ENCODE measurements around the gene REXO1.

Gene REXO1

DNA sequence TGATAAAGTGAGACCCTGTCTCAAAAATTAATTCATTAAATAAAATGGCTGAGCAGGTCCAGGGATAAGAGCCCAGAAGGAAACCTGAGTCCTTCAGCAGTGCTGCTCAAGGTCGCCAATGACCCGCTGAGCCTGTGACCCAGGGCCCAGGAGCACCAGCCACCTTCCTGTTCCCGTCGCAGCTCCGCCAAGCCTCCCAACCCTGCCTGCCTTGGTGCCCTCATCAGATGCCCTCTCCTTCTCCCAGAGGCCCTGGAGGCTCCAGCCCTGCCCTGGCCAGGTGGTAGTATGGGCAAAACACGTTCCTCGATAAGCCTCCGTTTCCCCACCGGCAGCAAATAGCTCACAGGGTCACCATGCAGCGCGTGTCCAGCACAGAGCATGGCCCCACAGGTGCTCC is 2.6 kb downstream of the REXO1 start:
- no peak for DNase-seq

DNA sequence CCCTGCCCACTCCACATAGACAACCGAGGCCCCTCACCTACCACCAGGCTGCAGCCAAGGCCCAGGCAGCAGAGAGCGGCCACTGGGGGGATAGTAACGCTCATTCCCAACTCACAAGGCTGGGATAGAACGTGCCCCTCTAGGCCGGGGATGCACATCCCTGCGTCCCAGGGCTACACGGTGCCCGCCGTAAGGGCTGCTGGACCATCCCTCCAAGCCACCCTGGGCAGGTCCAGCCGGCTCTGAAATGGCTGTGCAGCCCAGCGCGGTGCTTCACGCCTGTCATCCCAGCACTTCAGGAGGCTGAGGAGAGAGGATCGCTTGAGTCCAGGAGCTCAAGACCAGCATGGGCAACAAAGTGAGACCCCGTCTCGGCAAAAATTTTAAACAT is 3.2 kb downstream of the REXO1 start:
- no peak for DNase-seq

DNA sequence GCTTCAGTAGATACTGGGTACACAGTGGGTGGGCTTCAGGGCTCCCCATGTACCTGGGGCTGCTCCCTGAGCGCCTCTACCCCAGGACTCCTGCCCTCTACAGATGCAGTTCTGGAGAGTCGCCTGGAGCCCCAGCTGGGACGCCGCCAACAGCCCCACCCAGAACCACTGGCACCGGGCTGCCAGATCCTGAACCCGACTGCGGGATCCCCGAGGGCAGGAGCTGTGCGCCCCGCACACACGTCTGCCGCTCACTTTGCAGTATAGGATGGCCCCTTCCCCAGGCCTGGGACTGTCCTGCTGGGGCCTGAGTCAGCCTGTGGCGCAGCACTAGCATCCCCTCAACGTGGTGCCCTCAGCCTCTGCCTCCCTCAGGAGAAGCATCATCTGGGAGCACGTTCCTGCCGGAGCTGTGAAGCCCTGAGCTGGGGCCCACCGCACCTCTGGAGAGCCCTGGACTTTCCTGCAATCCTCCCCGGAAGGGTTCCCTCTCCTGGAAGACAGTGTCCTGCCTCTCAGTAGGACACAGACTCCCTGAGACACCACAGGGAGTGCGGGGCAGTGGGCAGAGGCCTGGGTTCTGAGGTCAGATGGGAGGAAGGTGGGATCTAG is 3.7 kb downstream of the REXO1 start:
- no peak for DNase-seq

DNA sequence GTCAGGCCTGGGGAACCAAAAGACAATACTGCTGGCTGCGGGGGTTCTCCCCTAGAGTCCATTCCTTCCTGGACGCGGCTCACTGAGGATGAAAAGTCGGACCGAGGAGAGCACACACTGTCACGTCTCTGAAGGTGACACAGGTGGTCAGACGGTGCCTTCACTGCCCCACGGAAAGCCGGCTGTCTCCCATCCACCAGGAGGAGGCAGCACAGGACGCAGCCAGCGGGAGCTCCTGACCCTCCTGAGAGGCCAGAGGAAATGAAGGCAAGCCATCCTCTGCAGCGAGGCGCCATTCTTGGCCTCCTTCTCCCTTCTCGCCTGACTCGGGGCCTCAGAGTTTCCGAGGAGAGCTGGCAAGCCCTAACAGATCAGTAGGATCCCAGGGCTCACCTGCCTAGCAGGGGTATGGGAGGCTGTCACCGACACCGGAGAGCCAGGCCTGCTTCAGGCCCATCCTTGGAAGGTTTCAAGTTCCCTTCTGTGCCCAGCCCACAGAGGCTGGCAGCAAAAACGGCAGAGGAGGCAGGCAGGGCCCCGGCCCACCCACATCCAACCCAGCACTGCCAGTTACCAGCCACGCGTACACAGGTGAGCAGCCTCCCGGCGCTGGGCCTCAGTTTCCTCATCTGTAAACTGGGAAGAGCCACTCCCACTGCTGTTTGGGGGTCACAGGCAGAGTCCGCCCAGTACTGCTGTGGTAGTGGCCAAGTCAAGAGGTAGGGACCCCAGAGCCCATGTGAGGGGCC is 4.5 kb downstream of the REXO1 start:
- DNase-seq: no peak

DNA sequence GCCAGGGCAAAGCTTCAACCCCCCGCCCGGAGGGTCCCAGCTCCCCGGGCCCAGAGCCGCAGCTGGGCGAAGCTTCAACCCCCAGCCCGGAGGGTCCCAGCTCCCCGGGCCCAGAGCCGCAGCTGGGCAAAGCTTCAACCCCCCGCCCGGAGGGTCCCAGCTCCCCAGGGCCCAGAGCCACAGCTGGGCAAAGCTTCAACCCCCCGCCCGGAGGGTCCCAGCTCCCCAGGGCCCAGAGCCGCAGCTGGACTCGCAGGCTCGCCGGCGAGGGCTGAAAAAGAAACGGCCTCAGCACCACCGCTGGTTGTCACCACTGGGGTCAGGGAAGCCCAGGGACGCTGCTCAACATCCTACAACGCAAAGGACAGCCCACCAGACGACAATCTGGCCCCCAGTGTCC is 5.2 kb downstream of the REXO1 start:
- DNase-seq: no peak

DNA sequence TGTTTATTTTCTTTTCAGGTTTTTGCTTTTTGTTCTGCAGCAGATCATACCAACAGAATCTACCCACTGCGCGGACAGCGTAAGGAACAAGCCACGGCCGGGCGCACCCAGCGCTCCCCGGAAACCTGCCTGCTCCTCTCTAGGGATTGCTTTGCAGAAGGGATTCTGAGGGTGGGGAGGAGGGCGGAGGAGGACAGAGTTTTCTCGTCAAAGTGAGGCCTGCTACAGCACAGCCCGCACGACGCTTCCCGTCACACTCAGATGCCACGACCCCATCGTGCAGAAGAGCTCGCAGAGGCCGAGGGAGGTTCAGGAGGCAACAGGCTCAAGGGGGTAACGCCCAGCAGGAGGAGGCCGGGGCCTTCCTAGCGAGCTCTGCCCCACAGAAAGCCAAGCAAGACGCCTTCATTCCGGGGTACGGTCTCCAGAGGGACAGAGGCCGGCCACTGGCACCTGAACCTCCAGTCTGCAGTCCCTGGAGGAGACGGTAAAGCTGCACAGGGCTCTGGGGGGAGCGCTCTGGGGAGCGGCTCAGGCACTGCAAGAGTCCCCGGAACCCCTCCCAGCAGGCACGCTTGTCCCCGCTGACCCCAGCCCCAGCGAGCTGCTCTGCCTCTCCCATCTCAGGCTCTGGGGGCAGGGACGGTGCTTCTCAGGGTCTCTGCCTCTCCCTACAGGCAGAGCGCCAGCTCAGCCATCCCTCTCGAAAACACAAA is 6.9 kb downstream of the REXO1 start:
- no peak for DNase-seq

DNA sequence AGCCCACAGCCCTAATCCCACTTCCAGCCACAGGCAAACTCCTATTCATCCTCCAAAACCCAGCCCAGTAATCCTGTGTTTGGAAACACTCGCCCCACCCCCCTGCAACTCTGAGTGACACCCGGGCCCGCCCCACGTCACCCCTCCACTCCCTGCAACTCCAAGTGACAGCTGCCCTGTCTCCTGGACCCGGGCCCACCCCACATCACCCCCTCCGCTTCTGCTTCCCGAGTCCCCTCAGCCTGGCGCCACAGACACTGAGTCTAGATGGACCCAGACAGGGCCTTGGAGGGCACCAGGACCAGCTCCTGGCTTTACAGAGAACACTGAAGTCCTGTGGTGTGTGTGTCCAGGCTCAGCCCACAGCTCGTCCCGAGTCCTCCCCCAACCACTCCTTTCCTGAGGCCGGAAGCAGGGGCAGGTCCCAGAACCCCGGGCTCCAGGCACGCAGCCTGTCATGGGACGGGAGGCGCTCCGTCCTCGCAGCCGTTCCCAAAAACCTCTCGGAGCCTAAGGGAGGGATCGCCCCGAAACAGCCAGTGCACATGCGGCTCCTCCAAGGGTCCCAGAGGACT is 7.7 kb downstream of the REXO1 start:
- DNase-seq: no peak

DNA sequence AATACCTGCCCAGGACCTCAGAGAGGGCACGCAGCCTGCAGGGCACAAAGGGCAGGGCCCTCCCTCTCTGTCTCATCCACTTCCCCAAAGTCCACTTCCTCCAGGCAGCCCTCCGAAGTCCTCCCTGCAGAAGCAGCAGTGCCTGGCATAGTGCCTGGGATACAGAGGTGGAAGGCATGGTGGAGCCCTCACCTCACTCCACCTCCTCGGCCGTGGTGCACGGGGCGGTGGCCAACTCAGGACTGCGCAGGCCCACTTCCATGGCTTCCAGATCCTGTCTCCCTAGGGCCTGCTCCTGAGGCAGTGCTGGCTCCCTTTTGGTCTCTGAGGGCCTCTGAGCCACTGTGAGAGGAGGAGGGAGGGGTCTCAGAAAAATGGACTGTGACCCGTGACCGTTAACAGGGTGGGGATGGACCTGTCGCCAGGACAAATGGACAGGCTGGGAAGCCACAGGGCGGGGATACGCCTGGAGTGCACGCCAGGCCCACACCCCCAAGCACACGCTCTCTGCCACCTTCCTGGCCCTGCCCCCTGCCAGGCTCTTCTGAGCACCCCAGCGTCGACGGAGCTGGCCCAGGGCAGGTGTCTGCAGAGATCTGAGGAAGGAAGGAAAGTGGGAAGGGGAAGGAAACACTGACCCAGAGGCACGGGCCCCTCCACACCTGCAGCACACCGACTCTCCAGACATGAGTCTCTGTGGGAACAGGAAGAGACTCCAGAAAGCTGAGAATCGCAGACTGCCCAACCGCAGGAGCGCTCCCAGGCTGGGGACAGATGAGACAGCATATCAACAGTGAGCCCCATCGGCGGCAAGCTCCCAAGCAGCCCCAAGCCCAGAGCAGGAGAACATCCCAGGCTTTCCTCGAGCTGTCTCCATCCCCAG is 8.4 kb downstream of the REXO1 start:
- DNase-seq: no peak

DNA sequence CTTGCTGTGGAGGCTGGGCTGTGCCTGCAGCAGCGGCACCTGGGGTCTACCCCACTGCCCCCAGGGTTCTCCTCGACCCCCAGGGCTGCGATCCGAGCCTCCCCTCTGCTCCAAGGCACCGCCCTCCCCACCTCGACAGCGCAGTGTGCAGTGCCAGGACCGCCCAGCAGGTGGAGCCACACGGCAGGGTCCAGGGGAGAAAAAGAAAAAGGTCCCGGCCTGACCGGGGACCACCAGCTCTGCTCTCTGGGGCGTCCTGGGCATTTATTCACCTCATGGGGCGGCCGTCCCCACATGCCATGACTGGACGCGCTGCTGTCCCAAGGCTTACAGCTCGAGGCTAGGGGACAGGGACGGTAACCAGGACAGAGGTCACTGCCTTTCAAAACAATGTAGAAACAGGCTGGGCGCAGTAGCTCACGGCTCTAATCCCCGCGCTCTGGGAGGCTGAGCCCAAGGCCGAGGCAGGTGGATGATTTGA is 10.6 kb downstream of the REXO1 start:
- no peak for DNase-seq

DNA sequence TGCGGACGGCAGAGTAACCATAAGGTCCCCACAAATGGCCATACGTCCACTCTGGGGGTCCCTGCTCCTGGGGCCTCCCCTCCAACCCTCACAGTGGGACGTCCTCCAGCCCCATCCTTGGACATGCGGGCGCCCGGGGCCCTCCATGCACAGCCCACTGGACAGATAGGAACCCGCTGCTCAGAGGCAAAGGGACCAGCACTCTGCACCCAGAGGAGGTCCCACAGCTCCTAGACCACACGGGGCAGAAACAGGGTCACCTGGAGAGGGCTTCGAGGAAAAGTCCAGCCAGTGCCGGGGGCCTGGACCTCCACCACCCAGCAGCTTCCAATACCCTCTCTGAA is 11.1 kb downstream of the REXO1 start:
- DNase-seq: no peak

DNA sequence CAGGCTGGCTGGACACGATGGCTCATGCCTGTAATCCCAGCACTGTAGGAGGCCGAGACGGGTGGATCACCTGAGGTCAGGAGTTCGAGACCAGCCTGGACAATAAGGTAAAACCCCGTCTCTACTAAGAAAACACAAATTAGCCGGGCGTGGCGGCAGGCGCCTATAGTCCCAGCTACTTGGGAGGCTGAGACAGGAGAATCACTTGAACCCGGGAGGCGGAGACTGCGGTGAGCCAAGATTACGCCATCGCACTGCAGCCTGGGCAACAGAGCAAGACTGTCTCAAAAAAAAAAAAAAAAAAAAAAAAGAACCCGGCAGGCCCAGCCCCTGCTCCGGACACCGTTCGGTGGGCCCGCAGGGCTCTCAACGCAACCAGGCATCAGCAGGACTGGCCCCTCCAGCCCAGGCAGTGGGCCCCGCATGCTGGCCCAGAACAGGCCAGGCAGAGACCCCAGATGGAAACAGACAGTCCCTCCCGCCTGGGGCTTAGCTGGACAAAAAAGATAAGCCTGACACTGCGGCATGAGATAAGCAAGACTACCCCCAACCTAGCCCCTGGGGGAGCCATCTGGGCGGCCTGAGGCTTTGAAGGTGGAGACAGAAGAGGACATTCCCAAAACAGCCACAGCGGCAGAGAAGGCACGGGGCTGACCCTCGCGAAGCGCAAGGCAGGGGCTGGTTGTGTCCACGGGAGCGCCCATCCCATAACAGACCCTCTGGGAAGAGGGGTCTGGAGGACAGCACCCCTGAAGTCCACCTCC is 11.6 kb downstream of the REXO1 start:
- no peak for DNase-seq

DNA sequence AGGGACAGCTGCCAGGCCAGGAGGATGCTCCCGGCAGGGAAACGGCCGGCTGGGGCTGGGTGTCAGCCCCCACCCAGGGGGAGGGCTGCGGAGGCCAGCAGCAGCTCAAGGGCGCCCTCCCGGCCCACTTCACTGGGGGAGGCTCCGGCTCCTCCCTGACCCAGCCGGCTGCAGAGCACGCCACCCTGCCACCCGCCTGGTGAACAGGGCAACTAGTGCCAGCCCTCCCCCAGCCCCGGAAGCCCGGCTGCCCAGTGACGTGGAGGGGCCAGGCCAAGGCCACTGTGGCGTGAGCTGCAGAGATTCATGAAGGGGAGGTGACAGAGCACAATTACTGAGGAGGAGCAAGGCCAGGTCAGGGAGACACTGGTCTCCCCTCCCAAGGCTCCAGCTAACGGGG is 14.7 kb downstream of the REXO1 start:
- DNase-seq: no peak

DNA sequence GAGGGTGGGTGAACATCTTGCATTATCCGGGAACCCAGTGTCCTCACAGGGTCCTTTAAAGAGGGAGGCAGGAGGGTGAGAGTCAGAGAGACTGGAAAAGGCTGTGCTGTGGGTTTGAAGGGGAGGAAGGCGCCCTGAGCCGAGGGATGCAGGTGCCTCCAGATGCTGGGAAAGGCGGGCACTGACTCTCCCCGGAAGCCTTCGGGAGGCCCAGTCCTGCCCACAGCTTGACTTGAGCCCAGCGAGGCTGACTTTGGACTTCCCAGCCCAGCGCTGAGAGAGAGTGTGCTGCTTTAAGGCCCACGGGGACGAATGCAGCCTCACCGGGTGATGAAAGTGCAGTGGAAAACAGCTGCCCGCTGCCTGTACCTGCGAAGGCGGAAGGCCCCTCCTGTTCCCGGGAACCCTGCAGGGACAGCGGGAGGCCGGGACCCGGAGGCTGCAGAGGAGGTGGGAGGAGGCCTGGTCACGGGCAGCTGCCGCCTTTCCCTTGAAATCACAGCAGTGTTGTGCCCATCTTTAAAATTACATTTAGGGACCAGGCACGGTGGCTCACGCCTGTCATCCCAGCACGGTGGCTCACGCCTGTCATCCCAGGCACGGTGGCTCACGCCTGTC is 16.1 kb downstream of the REXO1 start:
- no peak for DNase-seq

DNA sequence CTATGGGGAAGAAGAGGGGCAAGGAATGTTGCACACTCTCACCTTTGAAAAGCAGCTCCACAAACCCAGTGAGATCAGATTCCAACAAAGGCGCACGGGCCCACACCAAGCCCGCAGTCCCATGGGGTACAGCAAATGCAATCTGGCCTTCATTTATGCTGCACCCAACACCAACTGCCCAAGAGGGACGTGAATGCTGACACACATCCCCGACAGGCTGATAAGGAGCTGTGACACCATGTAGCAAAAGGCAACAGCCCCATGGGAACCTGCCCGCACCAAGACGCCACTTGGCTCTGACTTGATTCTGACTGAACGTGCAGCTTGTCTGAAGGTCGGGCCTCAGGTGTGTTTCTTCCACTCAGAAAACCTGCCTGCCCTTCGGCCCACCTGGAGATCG is 17.3 kb downstream of the REXO1 start:
- DNase-seq: no peak

DNA sequence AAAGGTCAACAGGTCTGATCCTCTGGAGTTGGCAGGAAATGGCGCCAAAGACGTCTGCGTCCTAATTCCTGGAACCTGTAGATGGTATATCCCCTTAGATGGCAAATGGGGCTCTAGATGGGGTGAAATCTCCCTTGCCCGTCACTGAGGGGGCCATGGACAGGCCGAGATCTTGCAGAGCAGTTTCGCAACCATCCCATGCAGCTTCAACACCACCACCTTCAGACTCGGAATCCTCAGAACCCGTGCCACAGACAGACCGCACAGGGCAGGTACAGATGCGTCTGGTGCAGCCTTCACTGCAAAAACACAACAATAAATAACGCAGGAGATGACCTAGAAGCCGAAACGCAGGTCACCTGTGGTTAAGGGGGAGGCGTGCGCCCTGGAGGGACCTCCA is 17.7 kb downstream of the REXO1 start:
- no peak for DNase-seq

DNA sequence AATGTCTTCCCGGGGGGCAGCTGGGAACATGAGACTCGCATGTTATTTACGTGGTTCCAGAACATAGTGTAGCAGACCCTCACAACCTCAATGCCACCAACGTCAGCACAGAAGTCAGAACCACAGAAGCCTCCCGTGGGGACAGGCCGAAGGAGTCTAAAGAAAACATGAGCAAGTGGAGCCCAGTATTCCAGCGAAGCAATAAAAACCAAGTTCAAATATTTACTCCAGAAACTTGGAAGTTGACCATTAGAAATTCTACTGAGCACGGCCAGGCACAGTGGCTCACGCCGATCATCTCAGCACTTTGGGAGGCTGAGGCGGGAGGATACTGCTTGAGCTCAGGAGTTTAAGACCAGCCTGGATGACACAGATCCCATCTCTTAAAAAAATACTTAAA is 18.3 kb downstream of the REXO1 start:
- no peak for DNase-seq

DNA sequence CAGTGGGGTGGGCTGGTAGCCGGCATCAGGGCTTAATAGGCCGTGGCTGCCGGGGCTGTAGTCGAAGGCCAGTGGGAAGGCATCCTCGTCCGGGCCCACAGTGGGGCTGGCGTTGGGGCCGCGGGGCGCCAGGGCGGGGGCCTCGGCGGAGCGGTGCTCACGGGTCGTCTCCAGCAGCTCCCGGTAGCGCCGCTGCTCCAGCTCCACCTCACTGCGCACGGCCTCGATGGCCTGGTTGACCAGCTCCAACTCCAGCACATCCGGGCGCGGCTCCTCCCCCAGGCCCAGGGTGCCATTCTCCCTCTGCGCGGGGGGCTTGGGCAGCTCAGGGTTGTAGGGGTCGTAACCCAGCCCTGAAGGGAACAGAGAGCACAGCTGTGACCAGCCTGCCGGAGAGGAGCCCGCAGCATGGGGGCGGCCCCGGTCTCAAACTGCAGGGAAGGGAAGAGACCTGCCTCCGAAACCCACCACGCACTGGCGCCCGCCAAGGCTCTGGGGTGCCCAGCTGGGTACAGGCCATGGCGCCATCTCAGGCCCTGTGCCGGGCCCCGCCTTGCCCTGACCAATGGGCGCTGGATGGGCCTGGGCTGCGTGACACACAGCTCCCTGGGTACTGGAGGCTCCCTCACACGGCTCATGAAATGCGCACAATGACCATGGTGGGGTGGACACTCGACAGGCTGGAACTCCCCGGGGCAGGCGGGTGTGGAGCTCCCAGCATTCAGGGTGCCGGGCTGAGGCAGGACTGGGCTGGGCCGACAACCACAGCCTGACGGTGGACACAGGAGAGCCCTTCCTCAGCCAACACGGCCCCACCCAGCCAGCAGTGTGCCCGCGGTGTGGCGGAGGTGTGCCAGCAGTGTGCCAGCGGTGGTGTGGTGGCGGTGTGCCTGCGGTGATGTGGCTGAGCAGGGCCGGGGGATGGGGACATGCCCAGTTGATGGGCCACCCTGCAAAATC is 19.7 kb downstream of the REXO1 start:
- no peak for DNase-seq

DNA sequence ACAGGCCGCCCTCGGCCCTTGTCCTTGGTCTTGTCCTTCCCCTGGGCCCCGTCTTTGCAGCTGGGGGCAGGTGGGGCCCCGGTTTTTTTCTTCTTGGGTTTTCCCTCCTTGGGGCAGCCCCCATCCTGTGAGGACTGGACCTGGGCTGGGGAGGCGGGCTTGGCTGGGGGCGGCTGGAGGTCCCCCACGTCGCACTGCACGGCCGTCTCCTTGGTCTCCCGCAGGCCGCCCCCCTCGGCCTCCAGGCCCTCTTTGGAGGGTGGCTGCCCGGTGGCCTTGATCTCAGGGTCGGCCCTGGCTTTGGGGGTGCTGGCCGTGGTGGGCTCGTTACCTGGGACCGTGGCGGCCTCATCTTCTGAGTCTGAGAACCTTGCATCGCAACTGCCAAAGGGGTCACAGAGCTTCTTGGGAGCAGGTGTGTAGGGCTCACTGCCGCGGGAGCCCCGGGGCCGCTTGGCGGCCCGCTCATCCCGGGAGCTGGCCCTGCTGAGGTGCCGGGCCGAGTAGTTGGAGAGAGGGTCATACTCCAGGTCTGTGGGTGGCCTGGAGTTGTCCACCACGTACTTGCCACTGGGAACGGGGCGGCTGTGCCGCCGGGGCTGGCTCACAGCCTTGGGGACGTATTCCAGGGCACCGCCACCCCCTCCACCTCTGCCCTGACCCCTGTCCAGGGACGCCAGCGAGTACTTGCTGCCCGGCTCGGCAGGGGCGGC is 20.6 kb downstream of the REXO1 start:
- DNase-seq: no peak
